Rectal smooth muscle tissue (tissue), 1 donor: ENCODE data around the gene NCOA4.
"Not testable (repeated sequence)": the region's sequence is repeated elsewhere in the genome, so short reads cannot be mapped to it uniquely, and the experiment has no call there.

ENCODE experiments used
- H3K27ac ChIP-seq: one replicate; pipeline ENCODE4 v1.7.0; 2013; ENCODE audit warnings: low read depth, low read length, inconsistent platforms
- H3K27me3 ChIP-seq: one replicate; pipeline ENCODE4 v1.7.0; 2013; ENCODE audit warnings: low read length; ENCODE audit not compliant: control insufficient read depth, insufficient read depth
- H3K36me3 ChIP-seq: one replicate; pipeline ENCODE4 v1.7.0; 2013; ENCODE audit warnings: low read length; ENCODE audit not compliant: control insufficient read depth, insufficient read depth
- H3K4me1 ChIP-seq: one replicate; pipeline ENCODE4 v1.7.0; 2013; ENCODE audit warnings: low read length; ENCODE audit not compliant: control insufficient read depth, insufficient read depth
- H3K4me3 ChIP-seq: one replicate; pipeline ENCODE4 v1.7.0; 2013; ENCODE audit warnings: low read length
- H3K9ac ChIP-seq: one replicate; pipeline ENCODE4 v1.7.0; 2013; ENCODE audit warnings: low read length

Gene NCOA4

GRCh38 chr10:46064269-46064817 lies 33.9 kb upstream of the NCOA4 start:
- no peak overlapping the region for H3K4me3 ChIP-seq
- H3K27me3 ChIP-seq = no peaks in the 10 kb centered on the region
- H3K36me3 ChIP-seq = no peaks in the 10 kb centered on the region
- H3K27ac ChIP-seq = no peak overlapping the region
- H3K9ac ChIP-seq = no peak overlapping the region
- H3K4me1 ChIP-seq = no peaks in the 10 kb centered on the region

GRCh38 chr10:46062723-46063428 lies 32.5 kb upstream of the NCOA4 start:
- Histone ChIP-seq H3K4me1 (no peaks in the 10 kb centered on the region), H3K27me3 (no peaks in the 10 kb centered on the region), H3K36me3 (no peaks in the 10 kb centered on the region), H3K27ac (no peak overlapping the region), H3K4me3 (no peak overlapping the region), H3K9ac (no peak overlapping the region)

GRCh38 chr10:46060706-46061105 lies 30.3 kb upstream of the NCOA4 start:
- Histone ChIP-seq H3K9ac (no peak overlapping the region), H3K27me3 (no peaks in the 10 kb centered on the region), H3K4me1 (no peaks in the 10 kb centered on the region), H3K36me3 (no peaks in the 10 kb centered on the region), H3K27ac (no peak overlapping the region), H3K4me3 (no peak overlapping the region)

GRCh38 chr10:46057927-46058326 lies 27.5 kb upstream of the NCOA4 start:
- H3K27me3 ChIP-seq, H3K36me3 ChIP-seq: not testable (repeated sequence)

GRCh38 chr10:46057038-46057437 lies 26.6 kb upstream of the NCOA4 start:
- no peak overlapping the region for H3K4me3 ChIP-seq
- no peak overlapping the region for H3K27ac ChIP-seq
- no peaks in the 10 kb centered on the region for H3K36me3 ChIP-seq
- H3K4me1 ChIP-seq = no peaks in the 10 kb centered on the region
- H3K27me3 ChIP-seq = no peaks in the 10 kb centered on the region
- no peak overlapping the region for H3K9ac ChIP-seq

More at GRCh38 chr10:46057927-46058326, 27.5 kb upstream of the NCOA4 start:
- H3K27ac ChIP-seq, H3K9ac ChIP-seq, H3K4me3 ChIP-seq, H3K4me1 ChIP-seq: not testable (repeated sequence)

- H3K27me3 ChIP-seq = no peaks in the 10 kb centered on the region
- no peak overlapping the region for H3K9ac ChIP-seq
- no peaks in the 10 kb centered on the region for H3K36me3 ChIP-seq
- no peak overlapping the region for H3K4me3 ChIP-seq
- H3K4me1 ChIP-seq = no peaks in the 10 kb centered on the region
- no peak overlapping the region for H3K27ac ChIP-seq
Observed at GRCh38 chr10:46055771-46056170, 25.3 kb upstream of the NCOA4 start.

- no peaks in the 10 kb centered on the region for H3K27me3 ChIP-seq
- no peak overlapping the region for H3K27ac ChIP-seq
- H3K4me3 ChIP-seq = no peak overlapping the region
- no peaks in the 10 kb centered on the region for H3K36me3 ChIP-seq
- H3K9ac ChIP-seq = no peak overlapping the region
- no peaks in the 10 kb centered on the region for H3K4me1 ChIP-seq
Observed at GRCh38 chr10:46053534-46054434, 23.4 kb upstream of the NCOA4 start.

- Histone ChIP-seq H3K4me1 (no peaks in the 10 kb centered on the region), H3K4me3 (no peak overlapping the region), H3K9ac (no peak overlapping the region), H3K27me3 (no peaks in the 10 kb centered on the region), H3K36me3 (no peaks in the 10 kb centered on the region), H3K27ac (no peak overlapping the region)
Observed at GRCh38 chr10:46052791-46053375, 22.5 kb upstream of the NCOA4 start.

- Histone ChIP-seq H3K4me3 (no peak overlapping the region), H3K9ac (no peak overlapping the region), H3K36me3 (no peaks in the 10 kb centered on the region), H3K27me3 (no peaks in the 10 kb centered on the region), H3K4me1 (no peaks in the 10 kb centered on the region), H3K27ac (no peak overlapping the region)
Observed at GRCh38 chr10:46052057-46052790, 21.8 kb upstream of the NCOA4 start.

GRCh38 chr10:46050941-46051623 lies 20.7 kb upstream of the NCOA4 start:
- Histone ChIP-seq H3K36me3 (no peaks in the 10 kb centered on the region), H3K9ac (no peak overlapping the region), H3K27ac (no peak overlapping the region), H3K4me1 (no peaks in the 10 kb centered on the region), H3K27me3 (no peaks in the 10 kb centered on the region), H3K4me3 (no peak overlapping the region)

GRCh38 chr10:46049497-46049831 lies 19.0 kb upstream of the NCOA4 start:
- H3K27me3 ChIP-seq, H3K9ac ChIP-seq, H3K36me3 ChIP-seq: not testable (repeated sequence)

More at GRCh38 chr10:46049497-46049831, 19.0 kb upstream of the NCOA4 start:
- H3K27ac ChIP-seq, H3K4me3 ChIP-seq, H3K4me1 ChIP-seq: not testable (repeated sequence)
